H9 (cell line): Measurements from ENCODE around the gene OSBP2. TPM values are rescaled to one million over a fixed set of nuclear protein-coding genes. Genes with fewer than 3 reads are reported as not detected.

Experiments used
- DNase-seq: peaks from one replicate; pipeline ENCODE4 v3.0.0-alpha.2; 2017
- H2AFZ ChIP-seq: one replicate; pipeline ENCODE4 v1.6.1; 2013; ENCODE audit warnings: mild to moderate bottlenecking, low read length, control low read depth, moderate library complexity
- H2AK5ac ChIP-seq: 2 replicates; pipeline ENCODE4 v1.6.1; 2013; ENCODE audit warnings: low read length, control low read depth, mixed read lengths; ENCODE audit not compliant: insufficient read length
- H2BK120ac ChIP-seq: one replicate; pipeline ENCODE4 v1.6.1; 2013; ENCODE audit warnings: low read depth, mild to moderate bottlenecking, low read length, control low read depth, inconsistent platforms; ENCODE audit not compliant: poor library complexity, severe bottlenecking
- H2BK12ac ChIP-seq: 2 replicates; pipeline ENCODE4 v1.6.1; 2013; ENCODE audit warnings: low read length, control low read depth, mixed read lengths, low read depth; ENCODE audit not compliant: insufficient read length
- H2BK15ac ChIP-seq: 2 replicates; pipeline ENCODE4 v1.6.1; 2013; ENCODE audit warnings: low read depth, low read length, control low read depth
- H2BK20ac ChIP-seq: one replicate; pipeline ENCODE4 v1.6.1; 2013; ENCODE audit warnings: low read depth, mild to moderate bottlenecking, low read length, control low read depth, inconsistent platforms; ENCODE audit not compliant: poor library complexity, severe bottlenecking
- H2BK5ac ChIP-seq: 2 replicates; pipeline ENCODE4 v1.6.1; 2013; ENCODE audit warnings: low read length, control low read depth, mixed read lengths; ENCODE audit not compliant: insufficient read length
- H3K14ac ChIP-seq: 2 replicates; pipeline ENCODE4 v1.6.1; 2013; ENCODE audit warnings: low read length, control low read depth; ENCODE audit not compliant: insufficient read depth
- H3K18ac ChIP-seq: 2 replicates; pipeline ENCODE4 v1.6.1; 2013; ENCODE audit warnings: low read depth, mild to moderate bottlenecking, mixed read lengths, low read length, control low read depth; ENCODE audit not compliant: insufficient read length
- H3K23ac ChIP-seq: 2 replicates; pipeline ENCODE4 v1.6.1; 2013; ENCODE audit warnings: low read length, control low read depth, mixed read lengths, low read depth; ENCODE audit not compliant: insufficient read length
- H3K23me2 ChIP-seq: 2 replicates; pipeline ENCODE4 v1.6.1; 2013; ENCODE audit warnings: low read depth, mild to moderate bottlenecking, mixed read lengths, low read length, control low read depth; ENCODE audit not compliant: insufficient read length, poor library complexity, severe bottlenecking
- H3K27ac ChIP-seq: 2 replicates; pipeline ENCODE4 v1.5.1; 2013; ENCODE audit warnings: low read length, control low read depth, mixed read lengths, low read depth; ENCODE audit not compliant: insufficient read length
- H3K27me3 ChIP-seq: 2 replicates; pipeline ENCODE4 v1.6.1; 2013; ENCODE audit warnings: low read length, control low read depth, inconsistent platforms; ENCODE audit not compliant: insufficient read depth
- H3K4ac ChIP-seq: 2 replicates; pipeline ENCODE4 v1.6.1; 2013; ENCODE audit warnings: low read depth, mild to moderate bottlenecking, control low read depth, inconsistent platforms, low read length, moderate library complexity
- H3K4me1 ChIP-seq: 2 replicates; pipeline ENCODE4 v1.6.1; 2013; ENCODE audit warnings: low read length, control low read depth, inconsistent platforms; ENCODE audit not compliant: insufficient read depth
- H3K4me2 ChIP-seq: 2 replicates; pipeline ENCODE4 v1.6.1; 2013; ENCODE audit warnings: low read length, control low read depth, mixed read lengths; ENCODE audit not compliant: insufficient read length, insufficient read depth
- H3K56ac ChIP-seq: 2 replicates; pipeline ENCODE4 v1.6.1; 2013; ENCODE audit warnings: low read depth, mild to moderate bottlenecking, mixed read lengths, low read length, control low read depth; ENCODE audit not compliant: insufficient read length
- H3K79me1 ChIP-seq: 2 replicates; pipeline ENCODE4 v1.6.1; 2013; ENCODE audit warnings: low read depth, mild to moderate bottlenecking, moderate library complexity, low read length, control low read depth, inconsistent platforms; ENCODE audit not compliant: insufficient read depth, poor library complexity, severe bottlenecking
- H3K79me2 ChIP-seq: 2 replicates; pipeline ENCODE4 v1.6.1; 2013; ENCODE audit warnings: low read length, control low read depth, inconsistent platforms; ENCODE audit not compliant: insufficient read depth
- H3K9ac ChIP-seq: 2 replicates; pipeline ENCODE4 v1.6.1; 2013; ENCODE audit warnings: low read length, control low read depth, mixed read lengths; ENCODE audit not compliant: insufficient read length; ENCODE audit errors: extremely low read depth
- H3K9me3 ChIP-seq: one replicate; pipeline ENCODE4 v1.6.1; 2013; ENCODE audit warnings: low read depth, low read length, inconsistent platforms; ENCODE audit not compliant: control insufficient read depth
- H3T11ph ChIP-seq: one replicate; pipeline ENCODE4 v1.6.1; 2013; ENCODE audit warnings: mild to moderate bottlenecking, low read length, control low read depth, inconsistent platforms
- H4K20me1 ChIP-seq: one replicate; pipeline ENCODE4 v1.6.1; 2013; ENCODE audit not compliant: control insufficient read depth, insufficient read length, insufficient read depth
- H4K5ac ChIP-seq: 2 replicates; pipeline ENCODE4 v1.6.1; 2013; ENCODE audit warnings: low read depth, mild to moderate bottlenecking, mixed read lengths, low read length, control low read depth; ENCODE audit not compliant: insufficient read length
- H4K8ac ChIP-seq: replicated peaks from 2 replicates; pipeline ENCODE4 v1.6.1; 2013; ENCODE audit warnings: low read length, control low read depth, mixed read lengths, low read depth; ENCODE audit not compliant: insufficient read length
- H4K91ac ChIP-seq: 2 replicates; pipeline ENCODE4 v1.6.1; 2013; ENCODE audit warnings: low read depth, mild to moderate bottlenecking, moderate library complexity, mixed read lengths, low read length, control low read depth; ENCODE audit not compliant: insufficient read length
- H3K27ac Mint-ChIP-seq, 3 experiments: 2 replicates in 2 of 3; 3 replicates in 1 of 3; pipeline ENCODE4 v1.8.0; 2020 to 2021; ENCODE audit warnings: mixed read lengths in 3 of 3, mild to moderate bottlenecking in 1 of 3, moderate library complexity in 1 of 3
- H3K27me3 Mint-ChIP-seq: 2 replicates; pipeline ENCODE4 v1.8.0; 2021; ENCODE audit warnings: low read depth, mild to moderate bottlenecking, moderate library complexity, mixed read lengths
- H3K36me3 Mint-ChIP-seq, 3 experiments: 2 replicates in 2 of 3; 3 replicates in 1 of 3; pipeline ENCODE4 v1.8.0; 2020 to 2021; ENCODE audit warnings: low read depth in 3 of 3, mixed read lengths in 3 of 3; ENCODE audit not compliant: insufficient read depth in 1 of 3
- H3K4me1 Mint-ChIP-seq, 2 experiments: 2 replicates each; pipeline ENCODE4 v1.8.0; 2020; ENCODE audit warnings: mixed read lengths in 2 of 2
- H3K4me3 Mint-ChIP-seq, 2 experiments: 2 replicates in 1 of 2; 3 replicates in 1 of 2; pipeline ENCODE4 v1.8.0; 2020 to 2021; ENCODE audit warnings: mild to moderate bottlenecking in 2 of 2, mixed read lengths in 2 of 2, moderate library complexity in 1 of 2
- H3K9me3 Mint-ChIP-seq, 2 experiments: 2 replicates in 1 of 2; 3 replicates in 1 of 2; pipeline ENCODE4 v1.8.0; 2020; ENCODE audit warnings: mild to moderate bottlenecking in 2 of 2, mixed read lengths in 2 of 2, moderate library complexity in 1 of 2
- CTCF ChIP-seq: fragments of 200-600 bp; sonication (generic); conservative IDR thresholded peaks from 3 replicates; pipeline ENCODE4 v1.8.0; 2021; ENCODE audit warnings: antibody characterized with exemption, mild to moderate bottlenecking
- WGBS: extraction: QIAGEN DNeasy Blood & Tissue Kit; methylation state at CpG from one replicate; pipeline ENCODE4 v1.1.7; 2013; ENCODE audit warnings: missing lambda C conversion rate, low lambda C conversion rate, mixed read lengths; ENCODE audit not compliant: insufficient read length; ENCODE audit errors: extremely low coverage; 5-methylcytosine and 5-hydroxymethylcytosine counted together
- total RNA-seq: library from RNA; stranded (reverse); gene quantifications from 2 replicates; pipeline ENCODE4 v1.2.1, GENCODE V29; 2021

OSBP2 gene
- total RNA-seq, 1 experiment from 2014 or later = 3.4 TPM

GRCh38 chr22:30770716-30771115, 76.0 kb downstream of the OSBP2 start:
- H4K91ac ChIP-seq = no peak overlapping the region
- H2BK12ac ChIP-seq = no peak overlapping the region
- no peak overlapping the region for H4K8ac ChIP-seq
- H3K27ac ChIP-seq = no peak overlapping the region
- H3K4ac ChIP-seq = no peak overlapping the region
- no peak overlapping the region for H3K4me2 ChIP-seq
- no peak for TF ChIP-seq CTCF
- H2BK5ac ChIP-seq = no peak overlapping the region
- no peak overlapping the region for H3K18ac ChIP-seq
- no peak overlapping the region for H4K5ac ChIP-seq
- WGBS = no CpG with 5 or more reads among the region's 9 CpGs
- H3K23ac ChIP-seq = no peak overlapping the region
- no peaks in the 10 kb centered on the region for H4K20me1 ChIP-seq
- H3K9ac ChIP-seq = no peak overlapping the region
- no peak overlapping the region for H2AFZ ChIP-seq
- no peak for DNase-seq
- Mint-ChIP-seq H3K4me1 (no peaks in the 10 kb centered on the region), H3K4me3 (no peak overlapping the region), H3K36me3 (no peaks in the 10 kb centered on the region), H3K9me3 (no peaks in the 10 kb centered on the region), H3K27ac (peak overlapping the region in 1 of 3 experiments; percentile 18; a peak in 1 of 7 replicates), H3K27me3 (no peaks in the 10 kb centered on the region)
- no peaks in the 10 kb centered on the region for H3K79me2 ChIP-seq
- no peaks in the 10 kb centered on the region for H3K79me1 ChIP-seq
- no peak overlapping the region for H3T11ph ChIP-seq
- H3K23me2 ChIP-seq = no peaks in the 10 kb centered on the region
- no peak overlapping the region for H3K56ac ChIP-seq
- no peak overlapping the region for H2BK20ac ChIP-seq
- H2BK120ac ChIP-seq = no peak overlapping the region
- no peak overlapping the region for H2BK15ac ChIP-seq
- H3K9me3 ChIP-seq = no peaks in the 10 kb centered on the region
- no peaks in the 10 kb centered on the region for H3K4me1 ChIP-seq
- H3K27me3 ChIP-seq = no peaks in the 10 kb centered on the region
- H3K14ac ChIP-seq = no peak overlapping the region; the same call in 1 of the 2 replicates
- H2AK5ac ChIP-seq = no peak overlapping the region
